B cell (primary cell): ENCODE measurements around the gene RGS9BP.

Experiments
- EZH2 ChIP-seq: IDR thresholded peaks from 2 replicates; pipeline ENCODE4 v1.6.1; 2012; ENCODE audit warnings: borderline replicate concordance, low read depth, mild to moderate bottlenecking, moderate library complexity, low read length; ENCODE audit not compliant: insufficient read depth, poor library complexity, severe bottlenecking
- TF ChIP-seq, protein P1 (sequence below): fragments of 200-600 bp; IDR thresholded peaks from one replicate; pipeline ENCODE4 v1.8.0; 2022; ENCODE audit warnings: antibody characterized with exemption, mild to moderate bottlenecking

DNA sequence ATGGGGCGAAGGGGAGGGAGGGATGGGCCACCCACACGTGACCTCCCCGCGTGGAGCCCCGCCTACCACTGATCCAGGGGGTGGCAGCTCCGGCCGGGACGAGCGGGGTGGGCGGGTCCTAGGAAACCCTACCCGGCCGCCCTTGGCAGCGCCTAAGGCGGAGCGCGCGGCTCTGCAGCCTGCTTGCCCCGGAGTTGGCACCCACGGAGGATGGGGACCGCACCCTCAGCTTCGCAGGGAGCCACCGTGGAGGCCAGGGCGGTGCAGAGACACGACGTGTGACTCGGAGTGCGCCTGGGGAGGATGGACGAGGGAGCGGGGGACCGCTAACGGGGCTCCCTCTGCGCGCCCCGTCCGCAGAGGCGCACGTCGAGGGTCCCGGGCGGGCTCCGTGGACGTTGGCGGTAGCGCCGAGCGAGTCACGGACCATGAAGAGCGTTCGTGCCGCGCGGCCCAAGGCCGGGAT, at the start of gene RGS9BP:
- TF ChIP-seq, protein P1, sequence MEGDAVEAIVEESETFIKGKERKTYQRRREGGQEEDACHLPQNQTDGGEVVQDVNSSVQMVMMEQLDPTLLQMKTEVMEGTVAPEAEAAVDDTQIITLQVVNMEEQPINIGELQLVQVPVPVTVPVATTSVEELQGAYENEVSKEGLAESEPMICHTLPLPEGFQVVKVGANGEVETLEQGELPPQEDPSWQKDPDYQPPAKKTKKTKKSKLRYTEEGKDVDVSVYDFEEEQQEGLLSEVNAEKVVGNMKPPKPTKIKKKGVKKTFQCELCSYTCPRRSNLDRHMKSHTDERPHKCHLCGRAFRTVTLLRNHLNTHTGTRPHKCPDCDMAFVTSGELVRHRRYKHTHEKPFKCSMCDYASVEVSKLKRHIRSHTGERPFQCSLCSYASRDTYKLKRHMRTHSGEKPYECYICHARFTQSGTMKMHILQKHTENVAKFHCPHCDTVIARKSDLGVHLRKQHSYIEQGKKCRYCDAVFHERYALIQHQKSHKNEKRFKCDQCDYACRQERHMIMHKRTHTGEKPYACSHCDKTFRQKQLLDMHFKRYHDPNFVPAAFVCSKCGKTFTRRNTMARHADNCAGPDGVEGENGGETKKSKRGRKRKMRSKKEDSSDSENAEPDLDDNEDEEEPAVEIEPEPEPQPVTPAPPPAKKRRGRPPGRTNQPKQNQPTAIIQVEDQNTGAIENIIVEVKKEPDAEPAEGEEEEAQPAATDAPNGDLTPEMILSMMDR, result no peak
- TF ChIP-seq EZH2, result no peak
